MM.1S (cell line): ENCODE data around the gene ANKH.
"Not testable (repeated sequence)": the region's sequence is repeated elsewhere in the genome, so short reads cannot be mapped to it uniquely, and the experiment has no call there.

ENCODE experiments used
- DNase-seq: peaks from one replicate; pipeline ENCODE4 v3.0.0-alpha.2; 2015
- H2AFZ ChIP-seq: fragments of 300-600 bp; sonication (generic); 2 replicates; pipeline ENCODE4 v1.6.0; 2016; ENCODE audit warnings: antibody characterized with exemption, low read length
- H3F3A ChIP-seq: fragments of 300-600 bp; sonication (generic); 2 replicates; pipeline ENCODE4 v1.6.1; 2016; ENCODE audit warnings: mild to moderate bottlenecking, antibody characterized with exemption, low read length, moderate library complexity, mixed read lengths; ENCODE audit not compliant: insufficient read depth
- H3K27ac ChIP-seq: fragments of 300-600 bp; sonication (generic); 2 replicates; pipeline ENCODE4 v1.5.1; 2016; ENCODE audit warnings: mild to moderate bottlenecking, low read length
- H3K27me3 ChIP-seq: fragments of 300-600 bp; sonication (generic); replicated peaks from 2 replicates; pipeline ENCODE4 v1.6.0; 2016; ENCODE audit warnings: low read length; ENCODE audit not compliant: insufficient read depth
- H3K36me3 ChIP-seq: fragments of 300-600 bp; sonication (generic); replicated peaks from 2 replicates; pipeline ENCODE4 v1.6.1; 2016; ENCODE audit warnings: mild to moderate bottlenecking, low read length, mixed read lengths; ENCODE audit not compliant: insufficient read depth
- H3K4me1 ChIP-seq: fragments of 300-600 bp; sonication (generic); 2 replicates; pipeline ENCODE4 v1.6.1; 2016; ENCODE audit warnings: low read length, mixed read lengths
- H3K4me2 ChIP-seq: fragments of 300-600 bp; sonication (generic); 2 replicates; pipeline ENCODE4 v1.6.0; 2016; ENCODE audit warnings: low read depth, low read length
- H3K4me3 ChIP-seq: fragments of 300-600 bp; sonication (generic); 2 replicates; pipeline ENCODE4 v1.5.1; 2016; ENCODE audit warnings: low read length, mixed read lengths
- H3K79me2 ChIP-seq: fragments of 300-600 bp; sonication (generic); 2 replicates; pipeline ENCODE4 v1.6.1; 2016; ENCODE audit warnings: mixed run types, low read length, mixed read lengths
- H3K9ac ChIP-seq: fragments of 300-600 bp; sonication (generic); 2 replicates; pipeline ENCODE4 v1.6.1; 2016; ENCODE audit warnings: low read length, mixed read lengths
- H3K9me2 ChIP-seq: fragments of 300-600 bp; sonication (generic); replicated peaks from 2 replicates; pipeline ENCODE4 v1.6.1; 2016; ENCODE audit warnings: mild to moderate bottlenecking, low read length, mixed read lengths; ENCODE audit not compliant: insufficient read depth
- H3K9me3 ChIP-seq: fragments of 300-600 bp; sonication (generic); replicated peaks from 2 replicates; pipeline ENCODE4 v1.6.1; 2016; ENCODE audit warnings: mild to moderate bottlenecking, low read length, mixed read lengths; ENCODE audit not compliant: insufficient read depth
- H4K20me1 ChIP-seq: fragments of 300-600 bp; sonication (generic); 2 replicates; pipeline ENCODE4 v1.6.1; 2016; ENCODE audit warnings: mild to moderate bottlenecking, low read length, moderate library complexity, mixed read lengths; ENCODE audit not compliant: insufficient read depth
- CTCF ChIP-seq: fragments of 300-600 bp; sonication (generic); IDR thresholded peaks from 2 replicates; pipeline ENCODE4 v1.5.1; 2016; ENCODE audit warnings: antibody characterized with exemption, low read length, mixed read lengths
- EZH2 ChIP-seq: fragments of 300-600 bp; sonication (generic); optimal IDR thresholded peaks from 2 replicates; pipeline ENCODE3; 2017; ENCODE audit warnings: low read depth, mild to moderate bottlenecking, antibody characterized with exemption, low read length, mixed read lengths
- EZH2phosphoT487 ChIP-seq: fragments of 300-600 bp; sonication (generic); IDR thresholded peaks from 2 replicates; pipeline ENCODE4 v1.6.1; 2018; ENCODE audit warnings: antibody characterized with exemption, low read length

Gene ANKH

GRCh38 chr5:14818931-14819790, 52.4 kb downstream of the ANKH start:
- H3K27me3 ChIP-seq = no peaks in the 10 kb centered on the region
- H3K4me2 ChIP-seq = no peak overlapping the region
- no peaks in the 10 kb centered on the region for H3K9me2 ChIP-seq
- H3K4me1 ChIP-seq = no peaks in the 10 kb centered on the region
- TF ChIP-seq EZH2 (no peak), CTCF (no peak), EZH2phosphoT487 (no peak)
- DNase-seq = no peak
- no peak overlapping the region for H2AFZ ChIP-seq
- H3F3A ChIP-seq = no peaks in the 10 kb centered on the region
- H3K9me3 ChIP-seq = no peaks in the 10 kb centered on the region
- no peak overlapping the region for H3K4me3 ChIP-seq
- no peaks in the 10 kb centered on the region for H4K20me1 ChIP-seq
- H3K27ac ChIP-seq = no peak overlapping the region
- H3K9ac ChIP-seq = no peak overlapping the region
- peaks cover 2% of the 10 kb centered on the region; the same call in 1 of the 2 replicates for H3K79me2 ChIP-seq
- no peaks in the 10 kb centered on the region for H3K36me3 ChIP-seq

GRCh38 chr5:14817762-14818136, 53.8 kb downstream of the ANKH start:
- H3K27ac ChIP-seq, H3K9me2 ChIP-seq, H3F3A ChIP-seq: not testable (repeated sequence)

GRCh38 chr5:14816999-14817761, 54.4 kb downstream of the ANKH start:
- Histone ChIP-seq H3K4me3 (no peak overlapping the region), H3K79me2 (peaks cover 5% of the 10 kb centered on the region; the same call in 1 of the 2 replicates), H3F3A (no peaks in the 10 kb centered on the region), H3K27ac (no peak overlapping the region), H3K4me1 (no peaks in the 10 kb centered on the region), H3K27me3 (no peaks in the 10 kb centered on the region), H3K9me2 (no peaks in the 10 kb centered on the region), H3K9me3 (no peaks in the 10 kb centered on the region), H3K9ac (no peak overlapping the region), H3K36me3 (no peaks in the 10 kb centered on the region), H3K4me2 (no peak overlapping the region), H4K20me1 (no peaks in the 10 kb centered on the region), H2AFZ (no peak overlapping the region)
- no peak for DNase-seq
- TF ChIP-seq EZH2phosphoT487 = no peak
- TF ChIP-seq CTCF = no peak
- TF ChIP-seq EZH2 = no peak

More at GRCh38 chr5:14817762-14818136, 53.8 kb downstream of the ANKH start:
- not testable (repeated sequence) for H3K4me2 ChIP-seq, H3K9ac ChIP-seq, DNase-seq, H3K4me3 ChIP-seq, H3K36me3 ChIP-seq, H3K27me3 ChIP-seq, H3K4me1 ChIP-seq, H3K79me2 ChIP-seq, H4K20me1 ChIP-seq, H2AFZ ChIP-seq, H3K9me3 ChIP-seq
